ENCODE data around the gene ST3GAL5. TPM values are rescaled to one million over a fixed set of nuclear protein-coding genes. Genes with fewer than 3 reads are reported as not detected.

The ST3GAL5 gene
- total and polyA plus RNA-seq, 12 donors, result 2.0 to 11.8 (median 3.8) TPM

DNA sequence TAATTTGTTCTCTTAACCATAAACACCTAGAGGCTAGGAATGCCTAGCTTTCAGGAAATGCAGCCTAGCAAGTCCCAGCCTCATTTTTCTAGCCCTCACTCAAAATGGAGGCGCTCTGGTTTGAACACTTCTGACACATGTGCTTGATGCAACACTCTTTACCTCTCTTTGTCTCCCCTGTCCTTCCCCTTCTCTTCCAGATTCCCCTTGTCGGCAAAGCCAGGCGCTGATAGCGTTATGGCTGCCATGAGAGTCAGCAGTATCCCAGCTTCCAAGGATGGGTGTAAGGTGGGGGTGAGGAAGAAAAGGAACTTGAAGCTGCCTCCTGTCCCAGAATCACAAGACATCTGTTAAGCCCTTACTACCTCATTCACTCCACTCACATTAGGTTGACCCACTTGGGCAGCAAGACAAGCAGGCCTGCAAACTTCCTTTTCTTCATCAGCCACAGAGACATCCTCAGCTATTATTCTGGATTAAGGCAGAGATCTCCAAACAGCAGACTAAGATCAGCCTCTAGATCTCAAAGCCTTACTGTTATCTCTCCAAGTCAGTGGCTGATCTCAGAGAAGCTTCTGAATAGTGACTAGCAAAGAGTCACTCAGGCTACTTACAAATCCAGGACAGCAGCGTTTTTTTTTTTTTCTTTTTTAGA, 1.9 kb upstream of the ST3GAL5 start:
- WGBS, 2 donors, result 82 to 89% methylated on average over 5 of the region's 5 CpGs
- Histone ChIP-seq H3K4me1 (peaks cover 3 to 59% (median 36%) of the 10 kb centered on the region in 9 donors), H3K27me3 (peaks cover 0 to 14% (median 0%) of the 10 kb centered on the region in 7 donors), H3K9me3 (no peaks in the 10 kb centered on the region), H3K27ac (peak overlapping the region in 8 of 10 donors; percentile 7 to 92 (median 74)), H3K36me3 (no peaks in the 10 kb centered on the region), H3K4me3 (peak overlapping the region in 7 of 10 donors; percentile 57 to 77 (median 65))
- ATAC-seq (no peak), DNase-seq (no peak)
- TF ChIP-seq, protein P1, sequence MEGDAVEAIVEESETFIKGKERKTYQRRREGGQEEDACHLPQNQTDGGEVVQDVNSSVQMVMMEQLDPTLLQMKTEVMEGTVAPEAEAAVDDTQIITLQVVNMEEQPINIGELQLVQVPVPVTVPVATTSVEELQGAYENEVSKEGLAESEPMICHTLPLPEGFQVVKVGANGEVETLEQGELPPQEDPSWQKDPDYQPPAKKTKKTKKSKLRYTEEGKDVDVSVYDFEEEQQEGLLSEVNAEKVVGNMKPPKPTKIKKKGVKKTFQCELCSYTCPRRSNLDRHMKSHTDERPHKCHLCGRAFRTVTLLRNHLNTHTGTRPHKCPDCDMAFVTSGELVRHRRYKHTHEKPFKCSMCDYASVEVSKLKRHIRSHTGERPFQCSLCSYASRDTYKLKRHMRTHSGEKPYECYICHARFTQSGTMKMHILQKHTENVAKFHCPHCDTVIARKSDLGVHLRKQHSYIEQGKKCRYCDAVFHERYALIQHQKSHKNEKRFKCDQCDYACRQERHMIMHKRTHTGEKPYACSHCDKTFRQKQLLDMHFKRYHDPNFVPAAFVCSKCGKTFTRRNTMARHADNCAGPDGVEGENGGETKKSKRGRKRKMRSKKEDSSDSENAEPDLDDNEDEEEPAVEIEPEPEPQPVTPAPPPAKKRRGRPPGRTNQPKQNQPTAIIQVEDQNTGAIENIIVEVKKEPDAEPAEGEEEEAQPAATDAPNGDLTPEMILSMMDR (IDR thresholded peaks at IDR 0.05), result no peak
- intact Hi-C loops (cut with DNase I), result loop anchor here in 1 of 10 donors (10.0 kb wide), 1 partner anchor 144 kb away; no protein-coding TSS in a partner anchor

DNA sequence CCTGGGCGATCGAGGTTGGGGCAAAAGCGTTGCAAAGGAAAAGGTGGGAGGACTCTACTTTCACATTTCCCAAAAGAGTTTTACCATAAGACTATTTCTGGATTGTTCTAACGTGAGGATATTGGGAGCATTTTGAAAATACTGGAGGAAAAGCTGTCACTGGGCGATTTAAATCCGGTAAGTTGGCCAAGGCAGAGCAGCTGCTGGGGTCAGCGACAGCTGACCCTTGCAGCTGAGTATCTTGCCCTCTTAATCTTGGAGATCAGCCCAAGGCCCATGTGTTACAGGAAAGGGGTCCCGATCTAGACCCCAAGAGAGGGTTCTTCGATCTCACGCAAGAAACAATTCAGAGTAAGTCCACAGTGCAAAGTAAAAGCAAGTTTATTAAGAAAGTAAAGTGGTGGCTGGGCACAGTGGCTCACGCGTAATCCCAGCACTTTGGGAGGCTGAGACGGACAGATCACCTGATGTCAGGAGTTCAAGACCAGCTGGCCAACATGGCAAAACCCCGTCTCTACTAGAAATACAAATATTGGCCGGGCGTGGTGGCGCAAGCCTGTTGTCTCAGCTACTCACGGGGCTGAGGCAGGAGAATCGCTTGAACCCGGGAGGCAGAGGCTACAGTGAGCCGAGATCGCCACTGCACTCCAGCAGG, 964 bp upstream of the ST3GAL5 start:
- Histone ChIP-seq H3K4me3 (peak overlapping the region; percentile 57 to 79 (median 70)), H3K4me1 (peaks cover 3 to 65% (median 36%) of the 10 kb centered on the region in 9 donors), H3K36me3 (no peaks in the 10 kb centered on the region), H3K9me3 (no peaks in the 10 kb centered on the region), H3K27me3 (peaks cover 0 to 13% (median 0%) of the 10 kb centered on the region in 7 donors), H3K27ac (peak overlapping the region; percentile 37 to 92 (median 74))
- DNase-seq (peak in 1 of 2 donors; percentile 31), ATAC-seq (peak in 2 of 8 donors; percentile 2 to 6)
- TF ChIP-seq, protein P1 (IDR thresholded peaks at IDR 0.05), result no peak
- intact Hi-C loops (cut with DNase I), result loop anchor here in 8 of 10 donors (1.0 to 10.0 kb wide), 9 partner anchors 57 to 191 kb away; no protein-coding TSS in a partner anchor
- WGBS, 2 donors, result 25 to 40% methylated on average over 22 of the region's 22 CpGs

DNA sequence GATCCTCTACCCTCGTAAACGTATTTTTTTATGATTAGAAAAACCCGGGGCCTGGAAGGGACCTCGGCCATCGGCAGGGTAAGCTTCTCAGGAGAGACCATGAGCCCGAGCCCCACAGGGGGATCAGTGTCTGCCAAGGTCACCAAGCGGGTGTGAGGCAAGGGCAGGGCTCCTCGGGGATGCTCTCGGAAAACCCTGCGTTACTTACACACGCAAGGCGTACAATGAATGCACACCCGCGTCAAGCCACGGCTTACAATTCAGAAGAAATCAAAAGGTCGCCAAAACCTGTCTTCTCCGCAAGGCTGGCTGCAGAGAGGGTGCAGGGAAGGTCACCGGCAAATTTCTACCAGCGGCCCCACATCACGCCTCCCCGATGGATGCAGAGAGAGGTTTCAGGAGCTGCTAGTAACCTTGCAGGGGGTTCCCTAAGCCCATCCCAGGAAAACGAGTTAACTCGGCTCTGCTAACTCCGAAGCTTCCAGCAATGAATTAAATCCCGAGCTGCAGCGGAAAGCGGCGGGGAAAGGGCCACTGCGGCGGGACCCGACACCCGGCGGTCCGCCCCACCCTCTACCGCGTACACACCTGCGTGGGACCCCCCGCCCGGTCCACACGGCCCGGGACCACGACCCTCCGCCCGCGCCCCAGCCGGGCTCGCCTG, 638 bp downstream of the ST3GAL5 start:
- ATAC-seq (peak in 5 of 8 donors; percentile 0 to 57 (median 5)), DNase-seq (peak in 1 of 2 donors; percentile 28)
- Histone ChIP-seq H3K4me3 (peak overlapping the region; percentile 57 to 79 (median 70)), H3K9me3 (no peaks in the 10 kb centered on the region), H3K27ac (peak overlapping the region; percentile 37 to 92 (median 74)), H3K27me3 (no peaks in the 10 kb centered on the region), H3K4me1 (peaks cover 3 to 59% (median 31%) of the 10 kb centered on the region in 9 donors), H3K36me3 (no peaks in the 10 kb centered on the region)
- intact Hi-C loops (cut with DNase I), result loop anchor here in 8 of 10 donors (2.0 to 5.0 kb wide), 7 partner anchors 56 to 189 kb away; no protein-coding TSS in a partner anchor
- WGBS, 2 donors, result 1 to 3% methylated on average over 47 of the region's 47 CpGs
- TF ChIP-seq, protein P1 (IDR thresholded peaks at IDR 0.05), result no peak

DNA sequence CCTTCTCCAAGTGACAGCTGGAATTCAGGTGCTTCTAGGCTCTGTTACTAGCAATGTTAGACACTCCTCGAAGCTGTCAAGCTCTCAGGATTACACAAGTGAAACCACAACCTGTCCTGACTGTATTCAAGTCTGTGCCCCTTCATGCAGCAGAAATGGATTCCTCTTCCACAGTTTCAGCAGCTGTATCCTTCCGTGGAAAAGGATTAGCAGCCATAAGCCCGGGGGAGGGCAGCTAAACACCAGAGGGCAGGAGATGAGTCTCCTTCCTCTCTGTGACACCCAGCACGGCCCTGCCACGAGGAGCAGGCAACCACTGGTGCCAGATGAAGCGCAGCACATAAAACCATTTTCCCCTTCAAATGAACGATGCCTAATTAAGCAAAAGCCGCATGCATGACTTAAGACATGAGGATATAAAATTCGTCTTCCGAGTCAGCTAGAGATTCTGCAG, 1.2 kb downstream of the ST3GAL5 start:
- Histone ChIP-seq H3K4me3 (peak overlapping the region; percentile 57 to 79 (median 70)), H3K27ac (peak overlapping the region in 8 of 10 donors; percentile 60 to 92 (median 76)), H3K27me3 (no peaks in the 10 kb centered on the region), H3K36me3 (no peaks in the 10 kb centered on the region), H3K9me3 (no peaks in the 10 kb centered on the region), H3K4me1 (peaks cover 3 to 57% (median 26%) of the 10 kb centered on the region in 9 donors)
- intact Hi-C loops (cut with DNase I), result loop anchor here (1.0 to 5.0 kb wide), 9 partner anchors 55 to 193 kb away; no protein-coding TSS in a partner anchor
- TF ChIP-seq, protein P1 (IDR thresholded peaks at IDR 0.05), result peak in 6 of 9 donors; percentile 22 to 51 (median 40)
- 13 to 16% methylated on average over 10 of the region's 10 CpGs for WGBS, 2 donors
- peak; percentile 35 to 61 (median 48) for ATAC-seq
- peak; percentile 45 to 62 for DNase-seq

Measured in heart right ventricle (tissue), 16 donors.